Caki2 (cell line): Measurements from ENCODE around the gene KLHL30. TPM values are rescaled to one million over a fixed set of nuclear protein-coding genes. Genes with fewer than 3 reads are reported as not detected.
A peak's percentile ranks its signal among the peaks of the same experiment; 100 is the strongest.
"Not testable (repeated sequence)": the region's sequence is repeated elsewhere in the genome, so short reads cannot be mapped to it uniquely, and the experiment has no call there.

Experiments used
- DNase-seq: peaks from one replicate; pipeline ENCODE4 v3.0.0-alpha.2; 2015; ENCODE audit warnings: low read depth
- in situ Hi-C: cut with HindIII; loops from 2 replicates; pipeline ENCODE4 v1.10.0; 2016; ENCODE audit warnings: low sequenced_read_pairs, low pct_unique_long_range_greater_than_20kb, mixed read lengths
- total RNA-seq: library from RNA; depleted of rRNA; stranded (reverse); fragments of >200 nt; shearing (Covaris generic); gene quantifications from 2 replicates; pipeline ENCODE4 v1.2.3, GENCODE V29; 2014; ENCODE audit warnings: low replicate concordance

KLHL30 gene
- total RNA-seq, 1 experiment from 2014 or later, result 0.91 TPM

- in situ Hi-C loops, result no loop called here
- peak; percentile 45 for DNase-seq
Observed at GRCh38 chr2:238166391-238167343, 28.2 kb downstream of the KLHL30 start.

DNA sequence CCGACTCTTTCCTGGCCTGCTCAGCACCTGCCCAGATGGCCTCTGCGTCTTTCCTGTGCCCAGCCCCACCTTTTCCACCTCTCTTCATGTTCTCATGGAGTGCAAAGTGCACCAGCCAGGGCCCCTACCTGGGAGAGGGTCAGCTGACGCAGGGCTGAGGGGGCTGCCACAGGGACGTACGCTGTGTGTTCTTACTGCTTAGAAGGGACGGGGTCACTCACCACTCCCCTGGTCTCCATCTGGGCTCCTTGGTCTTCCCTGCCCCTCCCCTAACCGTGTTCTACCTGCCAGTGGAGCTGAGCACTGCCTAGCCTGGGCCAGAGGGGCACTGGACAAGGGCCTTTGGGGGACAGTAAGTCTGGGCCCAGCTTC, 28.9 kb downstream of the KLHL30 start:
- in situ Hi-C loops, result no loop called here
- no peak for DNase-seq

DNA sequence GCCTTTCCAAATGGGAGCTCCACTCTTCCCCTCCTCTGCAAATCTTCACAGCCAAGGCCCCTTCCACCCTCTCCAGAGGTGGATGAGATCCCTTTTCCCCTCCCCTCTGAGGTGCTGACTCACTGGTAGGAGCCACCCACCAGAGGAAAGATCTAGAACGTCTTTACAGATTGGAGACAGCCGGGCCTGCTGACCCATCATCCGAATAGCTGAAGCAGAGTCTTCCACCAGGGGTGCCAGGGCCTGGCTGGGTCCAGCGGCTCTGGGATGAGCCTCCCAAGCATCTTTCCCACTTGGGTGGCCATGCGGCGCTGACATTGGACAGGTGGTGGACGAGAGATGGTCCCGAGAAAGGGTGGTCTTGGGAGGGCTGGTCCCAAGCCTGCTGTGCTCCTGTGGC, 29.3 kb downstream of the KLHL30 start:
- DNase-seq, result no peak
- in situ Hi-C loops, result no loop called here

DNA sequence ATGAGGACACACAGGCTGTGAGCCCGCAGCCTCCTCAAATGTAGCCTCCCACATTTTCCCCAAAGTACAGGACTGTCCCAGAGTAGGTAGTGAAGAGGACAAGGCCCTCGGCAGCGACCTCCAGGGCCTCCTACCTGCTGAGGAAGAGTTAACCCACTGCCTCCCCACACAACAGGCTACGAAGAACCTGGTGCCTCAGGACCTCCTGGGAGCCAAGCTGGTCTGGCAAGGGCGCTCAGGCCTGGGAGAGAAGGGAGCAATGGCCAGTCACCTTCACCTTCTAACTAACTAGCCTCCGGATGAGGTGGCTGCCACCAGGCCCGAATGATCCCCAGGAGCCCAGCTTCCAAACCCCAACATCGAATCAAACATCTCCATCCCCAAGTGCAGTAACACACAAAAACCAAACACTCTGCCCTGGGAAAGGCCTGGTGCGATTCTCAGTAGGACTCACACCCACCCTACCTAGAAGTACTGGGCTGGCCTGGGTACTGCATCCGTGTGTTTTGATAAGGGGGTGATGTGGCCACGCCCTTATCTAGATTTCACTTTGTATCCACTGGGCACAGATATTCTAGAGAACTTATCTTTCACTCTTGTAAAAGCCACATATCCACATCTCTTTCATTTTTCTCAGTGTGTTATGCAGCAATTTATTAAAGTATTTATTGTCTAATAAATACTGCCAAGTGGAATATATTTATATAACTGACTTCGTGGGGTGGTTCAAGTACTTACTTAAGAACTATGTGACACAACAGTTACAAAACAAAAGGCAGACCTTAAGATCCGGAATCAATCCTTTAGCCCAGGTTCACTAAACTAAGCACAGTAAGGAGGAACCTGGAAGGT, 30.0 kb downstream of the KLHL30 start:
- in situ Hi-C loops, result no loop called here
- DNase-seq, result no peak

DNA sequence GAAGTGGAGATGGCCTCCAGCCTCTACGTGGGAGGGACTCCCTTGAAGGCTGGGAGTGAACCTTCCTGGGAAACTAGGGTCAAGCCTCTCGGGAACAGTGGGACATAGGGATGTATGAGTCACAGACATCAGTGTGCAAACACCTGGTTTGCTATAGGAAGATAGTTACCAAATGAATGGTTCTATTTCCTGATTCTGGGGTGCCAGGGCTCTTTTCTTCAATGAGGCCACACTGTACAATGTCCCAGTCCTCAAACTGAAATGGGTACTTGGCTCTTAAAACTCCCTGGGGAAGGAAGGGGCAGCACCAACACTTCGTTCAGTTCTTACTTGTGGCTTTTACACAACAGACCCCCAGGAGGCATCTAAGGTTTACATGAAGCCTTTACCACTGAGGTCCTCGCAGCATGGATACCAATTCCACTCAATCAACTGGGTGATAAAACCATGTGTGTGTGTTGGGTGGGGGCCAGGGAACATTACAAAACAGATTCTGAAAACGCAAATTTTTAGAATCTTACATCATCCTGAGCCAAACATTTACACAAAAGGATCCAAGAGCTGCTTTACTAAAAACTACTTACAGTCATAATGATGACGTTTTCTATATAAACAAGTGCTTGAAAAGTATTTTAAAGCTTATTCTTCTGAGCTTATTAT, 30.7 kb downstream of the KLHL30 start:
- in situ Hi-C loops, result no loop called here
- no peak for DNase-seq

DNA sequence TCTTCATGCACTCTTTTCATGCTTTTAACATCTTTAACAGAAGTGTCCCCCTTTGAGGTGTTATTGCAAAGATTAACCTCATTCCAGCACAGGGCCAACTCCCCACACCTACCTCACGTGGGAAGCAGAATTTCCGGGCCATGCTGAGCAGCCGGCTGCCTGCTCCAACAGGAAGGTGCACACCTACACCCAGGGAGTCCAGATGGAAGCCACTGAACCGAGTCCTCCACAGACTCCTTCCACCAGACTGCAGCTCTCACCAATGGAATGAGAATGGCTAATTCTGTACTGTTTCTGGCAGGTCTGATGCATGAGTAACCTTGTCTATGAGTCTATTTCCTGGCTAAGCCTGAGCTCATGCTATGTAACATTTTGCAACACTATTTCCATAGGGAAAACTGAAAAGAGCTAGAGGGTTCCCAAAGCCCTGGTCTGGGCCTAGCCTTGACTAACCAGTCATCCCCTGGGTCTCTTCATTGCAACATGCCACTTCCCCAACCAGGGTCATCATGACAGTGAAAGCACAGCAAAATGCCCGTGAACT, 31.3 kb downstream of the KLHL30 start:
- in situ Hi-C loops, result no loop called here
- peak; percentile 86 for DNase-seq

DNA sequence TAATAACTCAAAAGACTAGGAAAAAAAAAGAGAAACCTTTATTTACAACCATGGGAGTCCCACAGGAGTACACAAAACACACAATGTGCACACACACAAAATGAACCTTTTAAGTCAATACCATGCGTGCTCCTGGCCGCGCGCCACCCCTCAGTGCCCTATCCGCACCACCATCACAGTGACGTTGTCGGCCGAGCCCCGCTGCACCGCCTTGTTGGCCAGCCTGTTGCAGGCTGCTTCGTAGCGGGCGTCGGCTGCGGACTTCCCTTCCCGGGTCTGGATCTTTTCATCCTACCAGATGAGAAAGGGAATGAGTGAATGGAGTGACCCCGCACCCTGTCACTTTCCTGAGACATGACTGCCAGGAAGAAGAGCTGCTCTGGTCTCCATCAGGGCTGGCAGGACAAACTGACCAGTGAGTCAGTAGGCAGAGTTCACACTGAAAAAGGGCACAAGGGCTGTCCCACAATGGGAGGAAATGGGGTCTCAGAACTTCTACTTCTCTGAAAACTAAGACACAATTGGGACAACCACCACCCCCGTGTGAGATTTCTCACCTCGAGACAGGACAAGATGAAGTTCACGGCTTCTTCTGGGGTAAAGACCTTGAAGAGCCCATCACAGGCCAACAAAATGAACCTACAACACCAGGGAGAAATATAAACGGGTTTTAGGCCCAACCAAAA, 32.1 kb downstream of the KLHL30 start:
- in situ Hi-C loops, result no loop called here

GRCh38 chr2:238171072-238171431, 32.6 kb downstream of the KLHL30 start:
- in situ Hi-C loops, DNase-seq: not testable (repeated sequence)

More for the DNA sequence above, 32.1 kb downstream of the KLHL30 start:
- DNase-seq, result no peak

- in situ Hi-C loops, result no loop called here
- DNase-seq, result no peak
Observed at GRCh38 chr2:238171575-238172187, 33.2 kb downstream of the KLHL30 start.

DNA sequence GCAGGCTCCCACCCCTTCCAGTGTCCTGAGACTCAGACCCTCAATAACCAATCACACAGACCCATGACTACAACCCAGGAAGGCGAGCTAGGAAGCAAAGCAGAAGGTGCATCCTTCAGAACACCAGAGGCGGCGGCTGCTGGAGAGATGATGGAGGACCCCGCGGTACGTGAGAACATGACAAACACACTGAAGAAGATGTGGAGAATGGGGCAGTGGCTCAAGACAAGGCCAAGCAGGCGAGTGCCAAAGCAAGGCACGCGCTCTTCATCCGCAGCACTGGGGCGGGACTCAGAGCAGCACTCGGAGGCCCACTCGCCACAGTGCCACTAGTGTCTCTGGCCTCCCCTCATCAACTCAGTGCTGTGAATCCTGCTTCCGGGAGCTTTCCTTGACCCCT, 34.0 kb downstream of the KLHL30 start:
- no peak for DNase-seq
- in situ Hi-C loops, result no loop called here

DNA sequence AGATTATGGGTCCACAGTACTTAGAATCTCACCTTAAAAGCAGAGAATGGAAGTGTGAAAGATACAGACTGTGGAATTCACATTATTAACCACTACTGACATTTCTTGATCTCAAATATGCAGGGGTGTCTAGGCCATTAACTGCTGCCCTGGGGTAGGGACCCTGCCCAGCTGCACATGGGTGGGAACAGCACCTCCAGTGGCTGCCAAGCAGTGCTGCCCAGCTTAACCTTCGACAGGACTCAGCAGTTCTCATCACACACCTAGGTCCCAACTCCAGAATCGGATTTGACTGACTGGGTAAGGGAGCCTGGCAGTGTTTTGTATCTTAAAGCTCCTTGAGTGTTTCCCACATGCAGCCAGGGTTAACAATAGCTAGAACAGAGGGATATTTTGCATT, 35.2 kb downstream of the KLHL30 start:
- no peak for DNase-seq
- in situ Hi-C loops, result no loop called here

- in situ Hi-C loops, result no loop called here
- DNase-seq, result no peak
Observed at GRCh38 chr2:238174291-238174690, 35.8 kb downstream of the KLHL30 start.

DNA sequence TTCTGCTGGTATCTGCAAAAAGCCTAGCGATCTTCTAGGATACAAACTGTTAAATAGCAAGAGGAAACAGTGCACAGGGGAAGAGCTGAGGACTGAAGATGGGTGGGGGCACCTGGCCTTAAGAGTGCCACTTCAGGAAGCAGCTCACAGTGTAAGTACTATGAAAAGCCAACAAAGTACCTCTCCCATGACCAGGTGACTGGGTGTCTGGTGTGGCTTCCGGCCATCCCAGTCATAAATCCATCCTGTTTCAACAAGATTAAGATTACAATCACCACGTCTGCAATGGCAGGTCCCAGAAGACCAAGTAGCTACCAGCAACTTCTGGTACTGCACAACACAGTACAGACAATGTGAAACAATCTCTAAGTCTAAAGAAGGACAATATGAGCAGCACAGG, 36.2 kb downstream of the KLHL30 start:
- in situ Hi-C loops, result no loop called here
- DNase-seq, result no peak

DNA sequence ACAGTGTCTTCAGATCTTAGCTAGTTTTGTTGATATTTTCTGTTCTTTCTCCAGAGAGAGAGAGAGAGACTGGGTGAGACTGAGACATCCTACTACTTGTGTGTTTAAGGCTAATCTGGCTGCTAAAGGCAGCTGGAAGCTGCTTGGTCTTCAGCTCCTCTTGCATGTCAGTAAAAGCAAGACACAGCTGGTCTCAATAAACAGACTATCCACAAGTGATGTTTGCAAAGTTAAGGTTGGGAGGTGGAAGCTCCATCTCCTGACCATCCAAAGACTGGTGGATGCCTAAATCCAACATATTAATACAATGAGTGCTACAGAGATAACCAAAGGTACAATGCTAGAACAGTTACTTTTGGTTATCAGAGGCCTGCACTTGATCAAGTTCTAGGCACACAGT, 38.1 kb downstream of the KLHL30 start:
- no peak for DNase-seq
- in situ Hi-C loops, result no loop called here

GRCh38 chr2:238180554-238180953, 42.1 kb downstream of the KLHL30 start:
- DNase-seq, result no peak
- in situ Hi-C loops, result no loop called here

DNA sequence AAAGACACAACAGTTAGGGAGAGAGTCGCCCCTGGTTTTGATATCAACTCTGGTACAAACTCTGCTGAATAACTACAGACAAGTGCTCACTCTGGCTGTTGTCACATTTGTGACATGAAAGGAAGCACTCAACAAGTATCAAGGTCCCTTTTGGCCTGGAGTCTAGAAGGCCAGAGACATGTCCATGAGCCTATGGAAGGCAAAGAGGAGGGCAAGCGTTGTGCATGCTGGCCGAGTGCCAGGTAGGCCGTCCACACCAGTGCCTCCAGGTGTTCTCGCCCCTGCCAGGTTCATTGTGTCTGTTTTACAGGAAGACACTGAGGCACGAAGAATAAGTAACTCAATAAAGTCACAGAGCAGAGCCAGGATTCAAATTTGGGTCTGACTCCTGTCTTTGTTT, 43.9 kb downstream of the KLHL30 start:
- in situ Hi-C loops, result no loop called here
- DNase-seq, result no peak

DNA sequence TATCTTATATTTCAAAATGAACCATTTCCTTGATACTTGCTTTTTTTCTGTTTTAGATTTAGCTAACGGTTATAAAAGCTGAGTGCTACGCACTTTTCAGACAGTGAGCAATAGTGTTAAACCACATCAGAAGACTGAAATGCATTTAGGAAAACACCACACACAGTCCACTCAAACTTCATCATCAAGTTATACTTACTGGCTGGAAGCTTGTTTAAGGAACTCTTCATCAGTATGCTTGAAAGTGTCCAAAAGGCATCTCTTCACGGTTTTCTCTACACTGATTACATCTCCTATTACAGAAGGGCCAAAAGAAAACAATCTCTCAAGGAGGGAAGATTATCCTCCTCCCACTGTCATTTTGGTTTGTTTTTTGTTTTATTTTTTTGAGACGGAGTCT, 45.4 kb downstream of the KLHL30 start:
- in situ Hi-C loops, result no loop called here
- no peak for DNase-seq
